GM10266 (cell line): Measurements from ENCODE around the gene FAM162A.
"Not testable (repeated sequence)": the region's sequence is repeated elsewhere in the genome, so short reads cannot be mapped to it uniquely, and the experiment has no call there.

Experiments used
- DNase-seq: peaks from one replicate; pipeline ENCODE4 v3.0.0; 2012; ENCODE audit errors: extremely low spot score
- TF ChIP-seq, protein P1 (sequence below): IDR thresholded peaks from 2 replicates; pipeline ENCODE4 v1.5.1; 2012; ENCODE audit warnings: mild to moderate bottlenecking, low read depth; ENCODE audit not compliant: control insufficient read depth, insufficient read depth; ENCODE audit errors: missing control alignments

FAM162A gene

DNA sequence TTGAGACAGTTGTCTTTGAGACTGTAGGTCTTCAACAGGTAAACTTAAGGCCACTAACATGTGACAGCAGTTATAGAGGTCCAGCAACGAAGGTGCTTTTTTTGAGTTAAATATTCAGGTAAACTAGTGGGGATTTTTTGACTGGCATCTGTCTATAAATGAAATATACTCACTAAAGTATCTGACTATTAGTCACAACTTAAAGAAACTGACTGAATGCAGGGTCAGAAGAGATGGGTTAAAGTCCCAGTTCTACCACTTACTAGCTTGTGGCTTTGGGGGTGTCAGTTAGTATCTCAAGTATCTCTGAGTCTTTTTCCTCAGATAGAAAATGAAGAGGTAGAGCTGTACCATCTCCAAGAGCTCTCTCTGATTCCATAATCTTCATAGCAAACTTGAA is 18.9 kb upstream of the FAM162A start:
- DNase-seq = no peak
- TF ChIP-seq, protein P1, sequence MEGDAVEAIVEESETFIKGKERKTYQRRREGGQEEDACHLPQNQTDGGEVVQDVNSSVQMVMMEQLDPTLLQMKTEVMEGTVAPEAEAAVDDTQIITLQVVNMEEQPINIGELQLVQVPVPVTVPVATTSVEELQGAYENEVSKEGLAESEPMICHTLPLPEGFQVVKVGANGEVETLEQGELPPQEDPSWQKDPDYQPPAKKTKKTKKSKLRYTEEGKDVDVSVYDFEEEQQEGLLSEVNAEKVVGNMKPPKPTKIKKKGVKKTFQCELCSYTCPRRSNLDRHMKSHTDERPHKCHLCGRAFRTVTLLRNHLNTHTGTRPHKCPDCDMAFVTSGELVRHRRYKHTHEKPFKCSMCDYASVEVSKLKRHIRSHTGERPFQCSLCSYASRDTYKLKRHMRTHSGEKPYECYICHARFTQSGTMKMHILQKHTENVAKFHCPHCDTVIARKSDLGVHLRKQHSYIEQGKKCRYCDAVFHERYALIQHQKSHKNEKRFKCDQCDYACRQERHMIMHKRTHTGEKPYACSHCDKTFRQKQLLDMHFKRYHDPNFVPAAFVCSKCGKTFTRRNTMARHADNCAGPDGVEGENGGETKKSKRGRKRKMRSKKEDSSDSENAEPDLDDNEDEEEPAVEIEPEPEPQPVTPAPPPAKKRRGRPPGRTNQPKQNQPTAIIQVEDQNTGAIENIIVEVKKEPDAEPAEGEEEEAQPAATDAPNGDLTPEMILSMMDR = no peak

DNA sequence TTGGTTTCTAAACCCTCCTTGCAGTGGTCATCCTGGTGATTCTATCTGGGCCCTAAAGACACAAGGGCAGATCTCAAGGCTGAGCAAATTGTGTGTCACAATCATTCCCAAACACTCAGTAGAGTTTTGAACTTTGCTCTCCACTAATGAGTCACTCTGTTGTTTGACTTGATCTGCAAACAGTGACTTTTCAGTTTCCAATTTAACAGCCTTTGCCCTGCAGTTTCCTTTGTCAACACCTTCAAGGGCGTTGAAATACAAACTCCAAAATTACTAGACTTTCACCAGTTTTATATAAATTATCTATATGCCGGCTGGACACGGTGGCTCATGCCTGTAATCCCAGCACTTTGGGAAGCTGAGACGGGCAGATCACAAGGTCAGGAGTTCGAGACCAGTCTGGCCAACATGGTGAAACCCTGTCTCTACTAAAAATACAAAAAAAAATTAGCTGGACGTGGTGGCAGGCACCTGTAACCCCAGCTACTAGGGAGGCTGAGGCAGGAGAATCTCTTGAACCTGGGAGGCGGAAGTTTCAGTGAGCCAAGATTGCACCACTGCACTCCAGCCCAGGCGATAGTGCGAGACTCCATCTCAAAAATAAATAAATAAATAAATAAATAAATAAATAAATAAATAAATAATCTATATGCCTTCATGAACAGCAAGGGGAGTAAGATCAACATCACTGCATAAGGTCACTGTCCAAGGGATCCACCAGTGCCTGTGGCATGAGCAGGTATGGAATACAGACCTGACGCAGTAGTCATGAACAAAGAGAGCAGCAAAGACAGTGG is 18.2 kb upstream of the FAM162A start:
- DNase-seq = not testable (repeated sequence)

DNA sequence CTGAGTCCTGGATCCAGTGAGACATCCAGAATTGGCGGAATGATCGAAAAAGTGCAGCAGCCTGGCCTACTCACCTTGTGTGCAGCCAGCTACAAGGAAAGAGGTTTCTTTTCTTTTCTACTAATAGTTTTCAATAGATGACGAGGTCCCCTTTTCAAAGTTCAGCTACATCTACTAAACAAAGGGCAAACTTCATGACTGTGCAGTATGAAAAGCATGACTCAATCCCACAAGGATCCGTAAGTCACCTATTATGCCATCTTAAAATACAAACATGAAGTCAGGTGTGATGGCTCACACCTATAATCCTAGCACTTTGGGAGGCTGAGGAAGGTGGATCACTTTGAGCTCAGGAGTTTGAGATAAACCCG is 17.6 kb upstream of the FAM162A start:
- no peak for DNase-seq
- TF ChIP-seq, protein P1 = no peak

DNA sequence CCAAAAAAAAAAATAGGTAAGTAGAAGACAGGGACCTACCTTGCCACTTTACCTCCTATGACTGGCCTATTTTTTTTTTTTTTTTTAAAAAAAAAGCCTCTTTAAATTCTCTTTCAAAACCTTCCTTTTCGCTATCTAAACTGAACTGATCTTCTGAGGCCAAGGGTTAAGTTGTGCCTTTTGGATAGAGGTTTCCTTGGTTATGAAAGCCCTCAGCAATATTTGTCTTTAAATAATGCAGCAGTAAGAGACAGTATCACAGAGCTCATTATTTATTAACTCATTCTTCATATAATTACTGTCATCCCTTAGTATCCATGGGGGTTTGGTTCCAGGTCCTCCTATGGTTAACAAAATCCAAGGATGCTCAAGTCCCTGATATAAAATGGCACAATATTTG is 9.9 kb upstream of the FAM162A start:
- TF ChIP-seq, protein P1 = no peak
- no peak for DNase-seq

DNA sequence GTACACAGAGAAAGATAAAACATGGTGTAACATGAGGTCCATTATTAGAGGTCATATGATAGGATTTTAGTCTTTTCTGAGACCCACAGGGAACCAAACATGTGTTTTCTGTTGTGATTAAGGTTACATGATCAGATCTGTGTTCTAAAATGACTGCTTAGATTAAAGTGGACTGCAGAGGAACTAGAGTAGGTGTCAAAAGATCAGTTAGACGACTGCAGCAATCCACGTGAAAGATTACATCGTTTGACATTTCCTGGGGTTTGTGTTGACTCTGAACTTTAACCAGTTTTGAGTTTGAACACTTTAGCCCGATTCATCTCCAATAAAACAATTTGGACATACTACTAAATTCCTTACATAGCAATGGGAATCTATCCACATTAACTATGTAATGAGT is 6.0 kb upstream of the FAM162A start:
- no peak for DNase-seq
- TF ChIP-seq, protein P1 = no peak

DNA sequence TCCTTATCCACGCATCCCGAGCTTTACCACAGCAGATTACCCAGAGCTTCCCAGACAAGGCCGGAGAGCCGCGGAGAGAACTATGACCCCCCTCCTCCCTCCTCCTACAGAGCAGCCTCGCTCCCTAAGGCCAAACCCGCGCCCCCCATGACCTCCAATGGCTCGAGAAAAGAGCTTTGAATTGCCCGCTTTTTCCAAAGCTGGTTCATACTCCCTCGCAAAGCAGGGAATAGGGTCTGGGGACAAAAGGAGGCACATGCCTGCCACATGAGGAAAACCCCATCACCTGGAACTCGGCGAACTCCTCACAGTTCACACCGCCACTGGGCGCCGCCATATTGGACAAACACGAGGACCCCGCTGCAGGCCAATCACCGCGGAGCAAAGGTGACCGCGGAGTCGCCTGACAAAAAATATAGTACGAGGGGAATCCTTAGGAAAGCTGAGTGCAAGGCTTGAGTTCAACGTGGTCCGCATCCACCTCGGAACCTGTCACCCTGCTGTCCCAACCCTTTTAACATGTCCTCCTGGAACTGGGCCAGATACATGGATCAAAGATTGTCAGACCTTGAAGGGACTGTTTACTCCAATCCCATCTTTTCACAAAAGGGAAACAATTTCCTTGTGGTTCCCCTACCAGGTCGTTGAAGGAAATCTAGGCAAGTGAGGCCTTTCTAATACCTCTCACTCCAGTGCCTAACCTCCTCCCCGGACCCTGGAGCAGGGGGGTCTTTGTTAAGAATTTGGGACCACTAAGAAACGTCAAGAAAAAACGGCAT is 905 bp upstream of the FAM162A start, which contains the start of gene MIX23:
Gene MIX23, minus strand, starts transcription at position 344 of the 779 bp plus-strand sequence. Its CDS starts 7 bp downstream, at position 337.
- DNase-seq = peak; percentile 87
- TF ChIP-seq, protein P1 = no peak

DNA sequence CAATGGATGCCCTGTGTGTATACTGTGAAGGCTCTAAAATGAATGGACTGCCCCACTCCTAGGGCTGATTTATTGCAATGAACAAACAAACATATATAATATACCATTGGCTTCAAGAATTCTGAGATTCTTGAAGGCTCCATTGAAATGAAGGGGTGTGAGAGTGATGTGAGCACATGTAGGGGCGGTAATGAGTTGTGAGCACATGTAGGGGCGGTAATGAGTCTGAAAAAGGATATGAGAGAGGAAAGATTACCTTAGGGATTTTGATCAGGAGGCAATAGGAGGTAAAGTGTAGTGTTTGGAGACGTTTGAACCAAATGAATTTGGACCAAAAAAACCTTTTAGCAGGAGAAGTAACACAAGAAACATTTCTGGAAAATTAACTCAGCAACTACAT is 3.7 kb downstream of the FAM162A start:
- DNase-seq = no peak
- TF ChIP-seq, protein P1 = no peak
